Endodermal cell (in vitro differentiated cells): Measurements from ENCODE around the gene NDRG3. TPM values are rescaled to one million over a fixed set of nuclear protein-coding genes. Genes with fewer than 3 reads are reported as not detected.

Experiments
- DNase-seq: peaks from one replicate; pipeline ENCODE4 v3.0.0-alpha.2; 2017
- H3K27ac ChIP-seq: 2 replicates; pipeline ENCODE4 v1.5.1; 2013; ENCODE audit warnings: mild to moderate bottlenecking, low read depth, low read length, moderate library complexity
- H3K27me3 ChIP-seq: 2 replicates; pipeline ENCODE4 v1.6.1; 2013; ENCODE audit warnings: mild to moderate bottlenecking, low read length, moderate library complexity; ENCODE audit not compliant: insufficient read depth, control insufficient read depth, poor library complexity, severe bottlenecking
- H3K36me3 ChIP-seq: 2 replicates; pipeline ENCODE4 v1.7.0; 2013; ENCODE audit warnings: mild to moderate bottlenecking, low read length, moderate library complexity; ENCODE audit not compliant: control insufficient read depth, insufficient read depth
- H3K4me1 ChIP-seq: one replicate; pipeline ENCODE4 v1.7.0; 2013; ENCODE audit warnings: low read length; ENCODE audit not compliant: control insufficient read depth, insufficient read depth
- H3K4me3 ChIP-seq: 2 replicates; pipeline ENCODE4 v1.5.1; 2013; ENCODE audit warnings: mild to moderate bottlenecking, low read length, moderate library complexity
- H3K9ac ChIP-seq: 2 replicates; pipeline ENCODE4 v1.6.1; 2013; ENCODE audit warnings: mild to moderate bottlenecking, low read length, moderate library complexity; ENCODE audit not compliant: poor library complexity, severe bottlenecking; ENCODE audit errors: extremely low read depth
- H3K9me3 ChIP-seq: 2 replicates; pipeline ENCODE4 v1.6.1; 2013; ENCODE audit warnings: mild to moderate bottlenecking, low read length, moderate library complexity; ENCODE audit not compliant: control insufficient read depth
- H3K27ac Mint-ChIP-seq: 2 replicates; pipeline ENCODE4 v1.8.0; 2020; ENCODE audit warnings: mixed read lengths
- H3K27me3 Mint-ChIP-seq: 2 replicates; pipeline ENCODE4 v1.8.0; 2021; ENCODE audit warnings: mild to moderate bottlenecking, mixed read lengths; ENCODE audit not compliant: insufficient read depth
- H3K36me3 Mint-ChIP-seq: 2 replicates; pipeline ENCODE4 v1.8.0; 2020; ENCODE audit warnings: low read depth, mixed read lengths
- H3K4me1 Mint-ChIP-seq: 2 replicates; pipeline ENCODE4 v1.8.0; 2020; ENCODE audit warnings: mixed read lengths
- H3K4me3 Mint-ChIP-seq: 2 replicates; pipeline ENCODE4 v1.8.0; 2020; ENCODE audit warnings: mild to moderate bottlenecking, moderate library complexity, mixed read lengths
- H3K9me3 Mint-ChIP-seq: 2 replicates; pipeline ENCODE4 v1.8.0; 2020; ENCODE audit warnings: mild to moderate bottlenecking, mixed read lengths
- CTCF ChIP-seq: fragments of 200-600 bp; sonication (generic); conservative IDR thresholded peaks from 2 replicates; pipeline ENCODE4 v1.5.0; 2021; ENCODE audit warnings: antibody characterized with exemption, mild to moderate bottlenecking
- WGBS, 2 experiments: methylation state at CpG; one replicate each; pipeline versions ENCODE4 v1.1.5 to v1.1.7; 2013; ENCODE audit warnings: missing lambda C conversion rate in 2 of 2, mixed read lengths in 1 of 2; ENCODE audit not compliant: insufficient coverage in 1 of 2, insufficient read length in 1 of 2; 5-methylcytosine and 5-hydroxymethylcytosine counted together
- total RNA-seq, 2 donors: library from RNA; stranded (reverse); fragmentation: NEBNext Ultra II Directional in 1 of 2; extraction: Animal tissue kit (Norgen Biotek cat#: 25700) in 1 of 2; gene quantifications; 2 replicates in 1 of 2; 3 replicates in 1 of 2; pipeline ENCODE4 v1.2.1, GENCODE V29; 2021

NDRG3 gene
- total RNA-seq, 2 donors from 2014 or later: 24.6 to 26.1 TPM

- no peak overlapping the region for H3K9ac ChIP-seq
- H3K4me3 ChIP-seq: no peak overlapping the region
- H3K9me3 ChIP-seq: no peaks in the 10 kb centered on the region
- 93 to 95% methylated on average over 1 of the region's 1 CpG for WGBS, 2 experiments
- peaks cover 30% of the 10 kb centered on the region for H3K4me1 ChIP-seq
- TF ChIP-seq CTCF: no peak
- Mint-ChIP-seq H3K4me3 (no peak overlapping the region), H3K4me1 (peaks cover 47% of the 10 kb centered on the region), H3K9me3 (no peaks in the 10 kb centered on the region), H3K27me3 (no peaks in the 10 kb centered on the region), H3K27ac (peak overlapping the region; percentile 26), H3K36me3 (peaks cover 3% of the 10 kb centered on the region)
- H3K36me3 ChIP-seq: no peaks in the 10 kb centered on the region
- DNase-seq: no peak
- no peaks in the 10 kb centered on the region for H3K27me3 ChIP-seq
- H3K27ac ChIP-seq: no peak overlapping the region
Observed at GRCh38 chr20:36732456-36732855, 13.4 kb downstream of the NDRG3 start.

GRCh38 chr20:36728986-36729385 is 16.9 kb downstream of the NDRG3 start:
- no peaks in the 10 kb centered on the region for H3K9me3 Mint-ChIP-seq
- no peaks in the 10 kb centered on the region for H3K9me3 ChIP-seq
- 66 to 92% methylated on average over 1 to 3 of the region's 3 CpGs for WGBS, 2 experiments
- H3K27me3 ChIP-seq: no peaks in the 10 kb centered on the region
- H3K4me3 Mint-ChIP-seq: no peak overlapping the region
- H3K27ac ChIP-seq: no peak overlapping the region
- no peak overlapping the region for H3K4me3 ChIP-seq
- no peaks in the 10 kb centered on the region for H3K27me3 Mint-ChIP-seq
- DNase-seq: peak; percentile 64
- TF ChIP-seq CTCF: peak; percentile 74
- no peak overlapping the region for H3K9ac ChIP-seq
- H3K36me3 ChIP-seq: no peaks in the 10 kb centered on the region
- H3K27ac Mint-ChIP-seq: no peak overlapping the region
- H3K4me1 Mint-ChIP-seq: peaks cover 17% of the 10 kb centered on the region
- peaks cover 3% of the 10 kb centered on the region for H3K36me3 Mint-ChIP-seq
- peaks cover 7% of the 10 kb centered on the region for H3K4me1 ChIP-seq

GRCh38 chr20:36726168-36726567 is 19.7 kb downstream of the NDRG3 start:
- 90 to 95% methylated on average over 2 to 3 of the region's 3 CpGs for WGBS, 2 experiments
- H3K27me3 ChIP-seq: no peaks in the 10 kb centered on the region
- H3K9me3 ChIP-seq: no peaks in the 10 kb centered on the region
- H3K4me1 ChIP-seq: no peaks in the 10 kb centered on the region
- Mint-ChIP-seq H3K27me3 (no peaks in the 10 kb centered on the region), H3K36me3 (peaks cover 4% of the 10 kb centered on the region), H3K4me3 (no peak overlapping the region), H3K27ac (no peak overlapping the region), H3K9me3 (no peaks in the 10 kb centered on the region), H3K4me1 (peaks cover 4% of the 10 kb centered on the region)
- H3K9ac ChIP-seq: no peak overlapping the region
- H3K27ac ChIP-seq: no peak overlapping the region
- no peaks in the 10 kb centered on the region for H3K36me3 ChIP-seq
- no peak for TF ChIP-seq CTCF
- DNase-seq: no peak
- no peak overlapping the region for H3K4me3 ChIP-seq
